ENCODE results near the gene ITK.
"Not testable (repeated sequence)": the region's sequence is repeated elsewhere in the genome, so short reads cannot be mapped to it uniquely, and the experiment has no call there.

The ITK gene

DNA sequence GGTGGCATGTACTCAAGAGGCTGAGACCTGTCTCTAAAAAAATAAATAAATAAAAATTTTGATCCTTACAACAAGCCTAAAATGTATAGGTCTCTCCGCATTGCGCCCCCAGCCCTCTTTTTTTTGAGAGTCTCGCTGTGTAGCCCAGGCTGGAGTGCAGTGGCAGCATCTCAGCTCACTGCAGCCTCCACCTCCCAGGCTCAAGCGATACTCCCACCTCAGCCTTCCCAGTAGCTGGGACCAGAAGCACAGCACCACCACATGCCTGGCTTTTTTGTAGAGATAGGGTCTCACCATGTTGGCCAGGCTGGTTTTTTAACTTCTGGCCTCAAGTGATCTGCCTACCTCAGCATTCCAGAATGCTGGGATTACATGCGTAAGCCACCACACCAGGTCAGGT, 12.4 kb upstream of the ITK start:
- DNase-seq: no peak

- no peak for DNase-seq
Observed at GRCh38 chr5:157172403-157172802, 8.2 kb upstream of the ITK start.

DNA sequence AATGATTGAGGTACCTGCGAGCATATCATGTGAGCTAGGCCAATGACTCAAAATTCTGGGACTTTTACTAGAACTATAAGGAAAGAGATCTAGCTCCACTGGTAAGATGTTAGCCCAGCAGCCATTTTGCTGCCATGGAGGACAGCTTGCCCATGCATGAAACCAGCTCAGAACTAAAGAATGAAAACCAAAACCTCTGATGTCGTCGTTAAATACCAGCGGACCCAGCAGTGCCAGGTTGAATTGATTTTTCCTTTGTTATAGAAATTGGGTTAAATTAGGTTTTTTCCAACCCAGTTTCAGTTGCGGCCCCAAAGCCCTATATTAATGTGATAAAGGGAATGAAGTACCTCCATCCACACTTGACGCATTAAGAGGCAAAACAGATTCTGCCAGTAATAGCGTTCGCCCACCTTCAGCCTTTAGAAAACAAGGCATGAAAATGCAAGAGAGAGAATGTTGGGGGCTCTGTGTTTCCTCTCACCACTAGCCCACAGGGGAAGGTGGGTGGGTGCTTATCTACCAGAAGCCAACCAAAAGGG, 5.5 kb upstream of the ITK start:
- DNase-seq: no peak

DNA sequence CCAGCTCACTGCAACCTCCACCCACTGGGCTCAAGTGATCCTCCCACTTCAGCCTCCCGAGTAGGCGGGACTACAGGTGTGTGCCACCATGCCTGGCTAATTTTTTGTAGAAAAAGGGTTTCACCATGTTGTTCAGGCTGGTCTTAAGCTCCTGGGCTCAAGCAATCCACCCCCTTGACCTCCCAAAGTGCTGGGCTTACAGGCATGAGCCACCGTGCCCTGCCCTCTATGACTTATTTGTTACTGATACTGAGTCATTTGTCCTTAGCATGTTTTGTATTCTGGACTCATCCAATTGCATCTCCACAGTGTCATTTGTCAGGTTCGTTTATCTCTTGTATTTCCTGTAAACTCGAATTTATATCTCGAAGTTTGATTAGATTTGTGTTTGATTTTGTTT, 2.7 kb upstream of the ITK start:
- no peak for DNase-seq

- DNase-seq: no peak
Observed at GRCh38 chr5:157178966-157179365, 1.7 kb upstream of the ITK start.

GRCh38 chr5:157182143-157182757, 1.6 kb downstream of the ITK start:
- no peak for DNase-seq

DNA sequence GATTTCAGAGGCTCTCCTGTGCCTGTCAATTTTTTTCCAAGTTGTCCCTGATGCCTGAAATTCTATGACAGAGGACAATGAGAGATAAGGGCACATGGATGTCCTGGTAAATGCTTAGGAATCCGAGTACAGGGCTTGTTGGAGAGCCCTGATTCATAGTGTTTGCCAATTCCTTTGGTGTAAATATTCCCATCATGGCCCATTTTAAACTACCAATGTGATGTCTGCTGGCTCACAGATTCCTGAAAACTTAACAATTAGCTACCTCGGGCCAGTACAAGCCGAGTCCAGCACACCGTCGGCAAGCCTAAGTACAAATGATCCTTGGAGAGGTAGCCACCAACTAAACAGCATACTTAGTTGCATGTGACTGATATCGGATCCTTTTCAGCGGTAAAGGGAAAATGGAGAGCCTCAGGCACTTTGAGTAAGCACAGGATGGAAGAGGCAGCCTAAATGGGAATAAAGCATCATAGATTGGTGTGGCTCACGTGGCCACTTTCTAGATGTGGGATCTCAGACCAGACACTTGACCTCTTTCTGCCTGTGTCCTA, 3.6 kb downstream of the ITK start:
- DNase-seq: no peak

GRCh38 chr5:157185122-157185521, 4.5 kb downstream of the ITK start:
- DNase-seq: not testable (repeated sequence)

- DNase-seq: no peak
Observed at GRCh38 chr5:157186309-157187045, 5.8 kb downstream of the ITK start.

GRCh38 chr5:157187046-157187754, 6.6 kb downstream of the ITK start:
- DNase-seq: no peak

GRCh38 chr5:157188270-157188669, 7.6 kb downstream of the ITK start:
- no peak for DNase-seq

DNA sequence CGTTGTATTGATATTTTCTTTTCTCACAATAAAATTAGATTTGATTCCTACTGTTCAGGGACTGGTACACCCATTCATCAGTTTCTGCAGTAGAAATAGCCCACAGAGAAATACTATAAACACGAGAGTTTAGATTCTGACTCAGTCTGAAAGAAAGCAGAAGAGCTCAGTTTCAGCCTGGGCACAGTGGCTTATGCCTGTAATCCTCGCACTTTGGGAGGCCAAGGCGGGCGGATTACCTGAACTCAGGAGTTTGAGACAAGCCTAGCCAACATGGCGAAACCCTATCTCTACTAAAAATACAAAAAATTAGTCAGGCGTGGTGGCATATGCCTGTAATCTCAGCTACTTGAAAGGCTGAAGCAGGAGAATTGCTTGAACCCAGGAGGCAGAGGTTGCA, 8.6 kb downstream of the ITK start:
- DNase-seq: no peak

DNA sequence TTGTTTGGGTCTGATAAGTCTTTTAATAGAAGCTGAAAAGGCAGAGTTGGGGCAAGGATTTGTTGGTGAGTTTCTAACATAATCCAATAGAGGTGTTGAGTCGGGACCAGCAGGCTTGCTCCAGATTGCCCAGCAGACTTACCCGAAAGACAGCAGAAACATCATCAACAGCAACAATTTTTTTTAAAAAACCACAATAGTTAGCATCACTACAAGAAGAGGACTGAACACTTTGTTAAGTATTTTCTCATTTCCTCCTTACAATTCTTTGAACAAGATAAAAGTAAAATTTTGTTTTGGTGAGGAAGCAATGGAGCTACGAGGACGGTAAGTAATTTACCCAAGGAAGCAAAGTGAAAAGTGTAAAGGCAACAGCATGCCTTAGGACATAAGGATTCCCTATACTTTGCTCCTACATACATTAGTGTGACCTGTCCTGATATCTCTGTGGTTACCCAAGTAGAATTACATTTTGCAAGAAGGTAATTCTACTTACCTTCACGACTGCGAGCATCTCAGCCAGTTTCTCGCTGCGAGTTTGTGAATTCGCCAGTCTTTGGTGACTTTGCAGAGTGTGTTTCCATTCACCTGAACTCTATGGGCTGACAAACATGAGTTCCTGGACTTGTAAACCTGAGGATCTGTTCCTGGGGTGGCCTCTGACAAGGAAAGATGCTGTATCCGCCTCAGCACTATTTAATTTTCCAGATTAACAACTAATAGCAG, 13.2 kb downstream of the ITK start:
- no peak for DNase-seq

GRCh38 chr5:157196045-157196444, 15.4 kb downstream of the ITK start:
- no peak for DNase-seq

DNA sequence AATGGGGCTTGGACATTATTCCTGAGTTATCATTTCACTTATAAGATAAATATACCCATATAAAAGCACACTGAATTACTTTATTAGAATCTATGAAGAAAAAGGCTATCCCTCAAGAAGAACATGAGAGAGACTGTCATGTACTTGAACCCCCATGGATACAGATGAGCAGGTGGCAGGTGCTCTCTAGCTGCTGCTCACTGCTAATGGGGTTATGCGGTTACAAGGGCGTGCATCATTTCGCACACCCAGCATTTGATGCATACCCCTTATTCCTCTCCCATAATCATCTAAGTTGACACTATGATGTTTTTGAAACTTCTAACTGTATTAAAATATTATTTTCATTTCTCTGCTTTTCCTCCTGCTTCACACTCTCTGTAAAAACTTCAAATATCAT, 16.4 kb downstream of the ITK start:
- DNase-seq: no peak

- no peak for DNase-seq
Observed at GRCh38 chr5:157198277-157198986, 17.8 kb downstream of the ITK start.

GRCh38 chr5:157201857-157202256, 21.2 kb downstream of the ITK start:
- DNase-seq: no peak

- no peak for DNase-seq
Observed at GRCh38 chr5:157203417-157203816, 22.8 kb downstream of the ITK start.

- peak; percentile 43 for DNase-seq
Observed at GRCh38 chr5:157204765-157205164, 24.1 kb downstream of the ITK start.

DNA sequence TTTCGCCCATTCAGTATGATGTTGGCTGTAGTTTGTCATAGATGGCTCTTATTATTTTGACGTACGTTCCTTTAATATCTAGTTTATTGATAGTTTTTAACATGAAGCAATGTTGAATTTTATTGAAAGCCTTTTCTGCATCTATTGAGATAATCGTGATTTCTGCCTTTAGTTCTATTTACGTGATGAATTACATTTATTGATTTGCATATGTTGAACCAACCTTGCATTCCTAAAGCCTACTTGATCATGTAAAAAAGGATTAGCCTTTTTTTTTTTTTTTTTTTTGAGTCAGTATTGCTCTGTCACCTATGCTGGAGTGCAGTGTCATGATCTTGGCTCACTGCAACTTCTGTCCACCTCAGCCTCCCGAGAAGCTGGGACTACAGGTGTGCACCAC, 25.1 kb downstream of the ITK start:
- DNase-seq: no peak

DNA sequence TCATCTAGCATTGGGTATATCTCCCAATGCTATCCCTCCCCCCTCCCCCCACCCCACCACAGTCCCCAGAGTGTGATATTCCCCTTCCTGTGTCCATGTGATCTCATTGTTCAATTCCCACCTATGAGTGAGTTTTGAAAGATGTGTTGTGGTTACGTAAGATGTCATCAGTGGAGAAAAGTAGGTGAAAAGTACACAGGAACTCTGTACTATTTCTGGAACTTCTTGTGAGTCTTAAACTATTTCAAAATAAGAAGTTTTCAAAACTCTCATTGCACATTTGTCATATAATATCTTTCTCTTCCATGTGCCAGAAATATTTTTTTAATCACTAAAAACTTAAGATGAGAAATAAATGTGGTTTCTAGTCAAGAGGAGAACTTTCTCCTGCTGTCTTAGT, 30.0 kb downstream of the ITK start:
- not testable (repeated sequence) for DNase-seq

GRCh38 chr5:157212307-157212706, 31.7 kb downstream of the ITK start:
- no peak for DNase-seq
